ENCODE results near the gene CMTM4.

DNA sequence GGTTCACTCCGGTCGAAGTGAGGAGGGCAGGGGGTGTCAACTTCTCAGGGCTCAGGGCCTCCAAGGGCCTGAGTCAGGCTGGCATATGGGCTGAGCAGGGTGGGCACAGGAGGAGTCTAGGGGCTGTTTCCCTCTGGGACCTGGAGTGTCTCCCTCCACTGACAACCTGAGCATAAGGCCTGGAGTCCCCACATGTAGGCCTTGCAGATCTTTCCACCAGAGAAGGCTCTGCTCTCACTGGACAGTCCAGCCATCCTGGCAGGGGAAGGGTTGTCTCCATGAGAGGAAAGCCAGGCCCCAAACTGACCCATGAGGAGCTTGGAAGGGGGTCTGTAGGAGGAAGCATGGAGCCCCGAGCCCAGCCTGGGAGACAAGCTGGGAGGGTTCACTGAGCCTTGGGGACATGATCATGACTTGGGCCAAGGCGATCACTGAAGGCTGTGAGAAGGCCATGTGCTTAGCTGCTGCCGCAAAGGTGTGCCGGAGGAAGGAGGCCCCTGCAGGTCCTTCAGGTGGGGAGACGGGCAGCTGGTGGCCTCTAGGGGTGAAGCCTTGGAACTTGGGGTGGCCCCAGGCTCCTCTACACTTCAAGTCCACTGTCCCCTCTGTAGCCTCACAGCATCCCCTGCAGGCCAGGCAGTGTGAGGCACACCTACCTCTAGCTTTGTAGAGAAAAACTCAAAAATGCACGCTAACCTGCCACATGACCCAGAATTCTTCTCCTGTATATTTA is 107.4 kb downstream of the CMTM4 start:
- TF ChIP-seq, protein P1, sequence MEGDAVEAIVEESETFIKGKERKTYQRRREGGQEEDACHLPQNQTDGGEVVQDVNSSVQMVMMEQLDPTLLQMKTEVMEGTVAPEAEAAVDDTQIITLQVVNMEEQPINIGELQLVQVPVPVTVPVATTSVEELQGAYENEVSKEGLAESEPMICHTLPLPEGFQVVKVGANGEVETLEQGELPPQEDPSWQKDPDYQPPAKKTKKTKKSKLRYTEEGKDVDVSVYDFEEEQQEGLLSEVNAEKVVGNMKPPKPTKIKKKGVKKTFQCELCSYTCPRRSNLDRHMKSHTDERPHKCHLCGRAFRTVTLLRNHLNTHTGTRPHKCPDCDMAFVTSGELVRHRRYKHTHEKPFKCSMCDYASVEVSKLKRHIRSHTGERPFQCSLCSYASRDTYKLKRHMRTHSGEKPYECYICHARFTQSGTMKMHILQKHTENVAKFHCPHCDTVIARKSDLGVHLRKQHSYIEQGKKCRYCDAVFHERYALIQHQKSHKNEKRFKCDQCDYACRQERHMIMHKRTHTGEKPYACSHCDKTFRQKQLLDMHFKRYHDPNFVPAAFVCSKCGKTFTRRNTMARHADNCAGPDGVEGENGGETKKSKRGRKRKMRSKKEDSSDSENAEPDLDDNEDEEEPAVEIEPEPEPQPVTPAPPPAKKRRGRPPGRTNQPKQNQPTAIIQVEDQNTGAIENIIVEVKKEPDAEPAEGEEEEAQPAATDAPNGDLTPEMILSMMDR (IDR thresholded peaks at IDR 0.05), result peak in 4 of 6 experiments; percentile 24 to 50 (median 46)
- no peak for TF ChIP-seq POLR2A (IDR thresholded peaks at IDR 0.05)
